DMS153 treated with DMSO at 0.1 percent for 48 hours (cell line): ENCODE measurements around the gene MUC3A.
"Not testable (repeated sequence)": the region's sequence is repeated elsewhere in the genome, so short reads cannot be mapped to it uniquely, and the experiment has no call there.

Experiments used
- DNase-seq: peaks from one replicate; lab custom pipeline; 2025; ENCODE audit not compliant: unreplicated experiment; lab: John Stamatoyannopoulos, UW

The MUC3A gene

DNA sequence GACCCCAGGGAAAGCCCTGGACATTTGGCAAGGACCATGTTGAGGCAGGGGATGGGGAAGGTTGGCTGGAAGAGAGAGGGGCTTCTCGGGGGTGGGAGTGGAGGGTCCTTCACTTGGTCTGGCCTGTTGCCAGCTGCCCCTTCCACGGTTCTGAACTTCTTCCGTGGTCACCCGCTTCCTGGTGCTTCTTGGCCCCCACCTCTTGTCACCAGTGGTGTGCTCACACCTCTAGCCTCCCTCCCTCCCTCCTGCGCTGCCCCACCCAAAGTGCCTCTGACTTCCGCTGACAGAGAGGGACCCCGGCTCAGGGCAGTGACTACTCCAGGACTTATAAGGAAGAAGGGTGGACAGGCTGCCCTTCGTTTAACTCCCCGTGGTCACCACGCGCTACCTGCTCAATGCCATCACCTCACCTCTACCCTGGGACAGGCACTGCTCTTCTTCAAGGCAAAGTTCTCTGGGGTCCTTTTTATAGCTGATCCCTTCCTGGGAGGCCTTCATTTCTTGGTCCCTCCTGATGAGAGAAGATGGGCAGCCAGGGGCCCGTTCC, 19.8 kb downstream of the MUC3A start, which contains the start of gene MUC12:
Gene MUC12, plus strand, starts transcription at position 500 of the 550 bp plus-strand sequence. CDS start 58 bp downstream, outside the sequence.
- DNase-seq, result no peak

DNA sequence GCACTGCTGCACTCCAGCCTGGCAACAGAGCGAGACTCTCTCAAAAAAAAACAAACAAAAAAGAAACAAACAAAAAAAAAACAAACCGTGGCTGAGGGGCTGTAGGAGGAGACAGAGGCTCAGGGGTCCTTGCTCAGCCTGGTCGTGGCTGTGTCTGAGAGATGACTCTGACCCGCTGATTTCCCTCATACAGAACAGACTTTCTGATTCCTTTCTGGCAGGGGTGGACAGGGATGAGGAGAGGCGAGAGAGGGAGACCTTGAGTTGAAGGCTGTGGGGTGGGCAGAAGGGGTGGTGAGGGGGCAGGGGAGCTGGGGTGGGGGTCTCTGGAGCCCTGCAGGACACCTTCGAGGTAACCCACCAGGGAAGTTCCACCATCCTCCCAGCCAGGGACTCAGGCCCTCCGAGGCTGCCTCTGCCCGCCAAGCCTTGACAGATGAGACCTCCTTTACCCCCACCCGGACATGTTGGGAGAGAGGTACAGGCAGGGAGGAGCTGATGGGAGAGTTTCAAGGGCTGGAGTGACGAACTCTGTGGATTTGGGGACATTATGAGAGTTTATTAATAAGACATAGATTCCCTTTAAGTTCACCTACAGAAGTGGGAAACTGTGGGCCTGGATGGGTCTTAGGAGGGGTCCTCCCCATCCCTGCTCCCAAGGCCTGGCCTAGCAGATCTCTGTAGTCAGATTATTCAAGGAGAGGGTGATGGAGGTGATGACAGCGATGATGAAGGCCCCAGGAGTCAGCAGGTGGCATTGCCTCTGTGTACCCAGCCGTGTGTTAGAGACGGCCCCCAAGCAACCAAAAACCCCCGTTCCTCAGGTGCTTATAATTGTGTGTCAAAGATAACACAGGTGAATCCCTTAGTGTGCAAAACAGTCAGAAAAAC, 22.0 kb downstream of the MUC3A start:
- DNase-seq, result no peak

DNA sequence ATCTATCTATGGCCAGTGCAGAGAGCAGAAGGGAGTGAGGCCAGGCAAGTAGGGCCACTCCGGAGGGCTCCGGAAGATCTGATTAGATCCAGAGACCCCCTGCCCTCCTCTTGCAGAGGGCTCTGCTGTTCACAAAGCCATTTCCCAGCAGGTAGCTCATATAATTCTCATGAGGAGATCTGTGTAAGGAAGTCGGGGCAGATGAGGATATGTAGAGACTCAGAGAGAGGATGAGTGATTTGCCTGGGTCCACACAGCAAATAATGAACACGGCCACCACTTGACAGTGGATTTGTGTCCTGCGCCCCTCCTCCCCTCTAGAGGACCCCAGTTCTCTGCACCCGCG, 22.6 kb downstream of the MUC3A start:
- DNase-seq, result no peak

- DNase-seq, result no peak
Observed at GRCh38 chr7:100974021-100974420, 24.7 kb downstream of the MUC3A start.

- no peak for DNase-seq
Observed at GRCh38 chr7:100975371-100975821, 26.1 kb downstream of the MUC3A start.

DNA sequence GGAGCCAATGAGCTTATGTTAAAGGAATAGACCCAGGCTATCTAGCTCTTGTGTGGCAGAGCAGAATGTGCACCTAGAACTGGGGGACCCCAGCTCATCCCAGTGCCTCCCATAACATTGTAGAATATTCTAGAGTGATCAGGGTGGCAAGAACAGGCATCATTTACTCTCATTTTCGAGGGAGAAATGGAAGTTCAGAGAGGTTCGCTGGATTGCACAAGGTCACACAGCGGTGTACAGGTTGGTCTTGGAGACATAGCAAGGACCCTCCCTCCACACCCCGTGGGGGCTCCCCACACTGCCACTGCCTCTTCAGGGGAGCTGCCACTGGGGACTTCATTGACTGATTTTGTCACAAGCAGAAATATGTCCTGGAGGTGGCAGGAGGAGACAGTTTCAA, 29.0 kb downstream of the MUC3A start:
- DNase-seq, result no peak

DNA sequence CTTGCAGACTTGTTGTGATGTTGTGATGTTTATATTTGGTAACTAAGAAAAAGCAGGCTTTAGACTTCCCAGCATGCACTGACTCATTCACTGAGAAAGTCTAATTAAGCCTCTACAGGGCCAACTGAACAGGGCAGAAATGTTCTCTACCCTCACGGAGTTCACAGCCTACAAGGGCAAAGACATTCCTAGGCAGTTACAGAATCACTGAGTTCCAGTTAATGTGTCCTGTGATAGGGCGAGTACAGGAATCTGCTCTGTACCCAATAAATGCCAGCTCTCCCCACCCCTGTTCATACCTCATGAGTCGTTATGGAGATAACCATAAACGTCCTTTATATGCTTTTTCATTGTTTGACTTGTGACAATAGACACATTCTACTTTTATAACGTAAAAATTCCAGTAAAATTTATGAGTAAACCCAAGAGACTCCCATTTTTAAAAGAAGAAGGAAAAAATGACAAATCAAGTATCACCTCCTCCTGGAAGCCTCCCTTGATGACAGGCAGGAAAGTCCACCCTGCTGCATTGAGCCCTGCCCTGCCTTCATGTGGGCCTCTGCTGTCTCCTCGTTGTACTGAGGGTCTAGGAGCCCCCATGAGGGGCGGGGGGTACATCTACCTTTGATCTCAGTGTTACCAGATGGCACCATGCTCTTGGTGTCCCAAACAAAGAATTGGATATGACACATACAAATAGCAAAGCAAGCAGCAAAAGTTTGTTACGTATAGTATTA, 34.3 kb downstream of the MUC3A start:
- no peak for DNase-seq

GRCh38 chr7:100984241-100984918, 35.0 kb downstream of the MUC3A start:
- DNase-seq, result not testable (repeated sequence)

GRCh38 chr7:100985033-100985797, 35.9 kb downstream of the MUC3A start:
- DNase-seq, result not testable (repeated sequence)

DNA sequence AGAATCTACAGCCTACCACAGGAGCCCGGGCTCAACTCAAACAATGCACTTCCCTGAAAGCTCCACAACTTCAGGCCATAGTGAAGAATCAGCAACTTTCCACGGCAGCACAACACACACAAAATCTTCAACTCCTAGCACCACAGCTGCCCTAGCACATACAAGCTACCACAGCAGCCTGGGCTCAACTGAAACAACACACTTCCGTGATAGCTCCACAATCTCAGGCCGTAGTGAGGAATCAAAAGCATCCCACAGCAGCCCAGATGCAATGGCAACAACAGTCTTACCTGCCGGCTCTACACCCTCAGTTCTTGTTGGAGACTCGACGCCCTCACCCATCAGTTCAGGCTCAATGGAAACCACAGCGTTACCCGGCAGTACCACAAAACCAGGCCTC, 42.3 kb downstream of the MUC3A start:
- no peak for DNase-seq

DNA sequence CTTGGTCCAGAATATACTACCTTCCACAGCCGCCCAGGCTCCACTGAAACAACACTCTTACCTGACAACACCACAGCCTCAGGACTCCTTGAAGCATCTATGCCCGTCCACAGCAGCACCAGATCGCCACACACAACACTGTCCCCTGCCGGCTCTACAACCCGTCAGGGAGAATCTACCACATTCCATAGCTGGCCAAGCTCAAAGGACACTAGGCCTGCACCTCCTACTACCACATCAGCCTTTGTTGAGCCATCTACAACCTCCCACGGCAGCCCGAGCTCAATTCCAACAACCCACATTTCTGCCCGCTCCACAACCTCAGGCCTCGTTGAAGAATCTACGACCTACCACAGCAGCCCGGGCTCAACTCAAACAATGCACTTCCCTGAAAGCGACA, 42.9 kb downstream of the MUC3A start:
- not testable (repeated sequence) for DNase-seq

- DNase-seq, result not testable (repeated sequence)
Observed at GRCh38 chr7:100994671-100995070, 45.3 kb downstream of the MUC3A start.

DNA sequence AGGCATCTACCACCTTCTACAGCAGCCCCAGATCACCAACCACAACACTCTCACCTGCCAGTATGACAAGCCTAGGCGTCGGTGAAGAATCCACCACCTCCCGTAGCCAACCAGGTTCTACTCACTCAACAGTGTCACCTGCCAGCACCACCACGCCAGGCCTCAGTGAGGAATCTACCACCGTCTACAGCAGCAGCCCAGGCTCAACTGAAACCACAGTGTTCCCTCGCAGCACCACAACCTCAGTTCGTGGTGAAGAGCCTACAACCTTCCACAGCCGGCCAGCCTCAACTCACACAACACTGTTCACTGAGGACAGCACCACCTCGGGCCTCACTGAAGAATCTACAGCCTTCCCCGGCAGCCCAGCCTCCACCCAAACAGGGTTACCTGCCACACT, 49.2 kb downstream of the MUC3A start:
- DNase-seq, result not testable (repeated sequence)

- not testable (repeated sequence) for DNase-seq
Observed at GRCh38 chr7:100999334-100999733, 50.0 kb downstream of the MUC3A start.

DNA sequence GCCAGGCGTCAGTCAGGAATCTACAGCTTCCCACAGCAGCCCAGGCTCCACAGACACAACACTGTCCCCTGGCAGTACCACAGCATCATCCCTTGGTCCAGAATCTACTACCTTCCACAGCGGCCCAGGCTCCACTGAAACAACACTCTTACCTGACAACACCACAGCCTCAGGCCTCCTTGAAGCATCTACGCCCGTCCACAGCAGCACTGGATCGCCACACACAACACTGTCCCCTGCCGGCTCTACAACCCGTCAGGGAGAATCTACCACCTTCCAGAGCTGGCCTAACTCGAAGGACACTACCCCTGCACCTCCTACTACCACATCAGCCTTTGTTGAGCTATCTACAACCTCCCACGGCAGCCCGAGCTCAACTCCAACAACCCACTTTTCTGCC, 50.7 kb downstream of the MUC3A start:
- not testable (repeated sequence) for DNase-seq

DNA sequence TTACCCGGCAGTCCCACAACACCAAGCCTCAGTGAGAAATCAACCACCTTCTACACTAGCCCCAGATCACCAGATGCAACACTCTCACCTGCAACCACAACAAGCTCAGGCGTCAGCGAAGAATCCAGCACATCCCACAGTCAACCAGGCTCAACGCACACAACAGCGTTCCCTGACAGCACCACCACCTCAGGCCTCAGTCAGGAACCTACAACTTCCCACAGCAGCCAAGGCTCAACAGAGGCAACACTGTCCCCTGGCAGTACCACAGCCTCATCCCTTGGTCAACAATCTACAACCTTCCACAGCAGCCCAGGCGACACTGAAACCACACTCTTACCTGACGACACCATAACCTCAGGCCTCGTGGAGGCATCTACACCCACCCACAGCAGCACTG, 53.0 kb downstream of the MUC3A start:
- not testable (repeated sequence) for DNase-seq

- not testable (repeated sequence) for DNase-seq
Observed at GRCh38 chr7:101007361-101007760, 58.0 kb downstream of the MUC3A start.

DNA sequence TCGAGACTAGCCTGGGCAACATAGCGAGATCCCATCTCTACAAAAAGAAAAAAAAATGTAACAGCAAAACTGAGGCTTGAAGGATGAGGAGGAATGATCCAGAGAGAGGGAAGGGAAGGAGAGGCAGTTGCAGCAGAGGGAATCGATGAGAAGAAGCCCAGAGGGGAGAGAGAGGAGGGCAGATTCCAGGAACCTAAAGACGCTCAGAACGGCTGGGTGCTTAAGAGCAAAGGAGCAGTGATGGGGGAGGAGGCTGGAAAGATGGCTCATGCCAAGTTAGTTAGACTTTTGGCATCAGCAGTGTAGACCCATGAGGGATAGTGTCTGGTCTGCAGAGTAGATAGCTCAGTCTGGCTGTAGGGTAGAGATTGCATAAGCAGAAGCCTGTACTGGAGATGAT, 60.3 kb downstream of the MUC3A start:
- no peak for DNase-seq

- DNase-seq, result no peak
Observed at GRCh38 chr7:101012931-101013330, 63.6 kb downstream of the MUC3A start.

GRCh38 chr7:101015626-101016025, 66.3 kb downstream of the MUC3A start:
- DNase-seq, result no peak
